Measurements from ENCODE around the gene SORCS2.

SORCS2 gene

DNA sequence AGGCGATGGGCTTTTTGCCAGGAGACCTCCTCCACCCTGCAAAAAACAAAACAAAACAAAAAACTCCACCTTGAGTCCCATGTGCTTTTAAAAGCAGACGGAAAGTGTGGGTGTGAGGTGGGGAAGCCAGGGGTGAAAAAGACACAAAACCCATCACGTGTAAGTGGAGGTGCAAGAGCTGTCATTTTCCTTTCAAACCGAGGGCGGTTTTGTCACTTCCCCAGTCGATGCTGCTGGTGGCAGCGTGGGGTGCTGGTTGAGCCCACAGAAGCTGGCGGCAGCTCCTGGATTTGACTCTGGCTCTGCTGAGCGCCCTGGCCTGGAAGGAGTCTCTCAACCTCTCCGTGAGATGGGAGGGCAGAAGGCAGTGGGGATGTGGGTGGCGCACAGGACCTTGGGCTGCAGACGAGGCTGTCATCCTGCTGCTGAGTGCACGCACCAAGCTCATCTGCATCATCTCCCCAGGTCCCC, 132.3 kb downstream of the SORCS2 start:
- no peaks in the 10 kb centered on the region for H3K27me3 Mint-ChIP-seq (ENCODE audit: low read depth)
- H3K4me1 Mint-ChIP-seq (ENCODE audit: low read depth) = no peaks in the 10 kb centered on the region
- no peak overlapping the region for H3K27ac Mint-ChIP-seq
- H3K4me3 Mint-ChIP-seq = no peak overlapping the region
- H3K9me3 Mint-ChIP-seq = peaks cover 4% of the 10 kb centered on the region
- no peaks in the 10 kb centered on the region for H3K36me3 Mint-ChIP-seq (ENCODE audit: low read depth)

DNA sequence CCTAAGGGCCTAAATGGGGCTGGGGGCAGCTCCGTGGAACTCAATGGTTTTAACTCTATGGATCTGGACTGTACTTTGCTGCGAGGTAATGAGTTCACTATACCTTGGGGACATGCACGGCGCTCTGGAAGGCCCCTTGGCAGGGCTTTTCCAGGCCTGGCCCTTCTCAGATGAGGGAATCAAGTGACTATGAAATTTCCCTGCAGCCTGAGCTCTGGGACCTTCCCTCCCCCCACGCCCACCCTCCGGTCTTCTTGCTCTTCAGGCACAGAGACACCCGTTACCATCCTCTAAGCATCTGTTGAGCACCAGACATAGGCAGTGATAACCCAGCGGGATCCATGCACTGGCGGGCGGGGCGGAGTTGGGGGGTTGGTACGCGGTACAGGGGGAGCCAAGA, 133.2 kb downstream of the SORCS2 start:
- Mint-ChIP-seq H3K27me3 (ENCODE audit: low read depth) (no peaks in the 10 kb centered on the region), H3K4me3 (no peak overlapping the region), H3K36me3 (ENCODE audit: low read depth) (no peaks in the 10 kb centered on the region), H3K4me1 (ENCODE audit: low read depth) (no peaks in the 10 kb centered on the region), H3K27ac (no peak overlapping the region), H3K9me3 (peaks cover 4% of the 10 kb centered on the region)

DNA sequence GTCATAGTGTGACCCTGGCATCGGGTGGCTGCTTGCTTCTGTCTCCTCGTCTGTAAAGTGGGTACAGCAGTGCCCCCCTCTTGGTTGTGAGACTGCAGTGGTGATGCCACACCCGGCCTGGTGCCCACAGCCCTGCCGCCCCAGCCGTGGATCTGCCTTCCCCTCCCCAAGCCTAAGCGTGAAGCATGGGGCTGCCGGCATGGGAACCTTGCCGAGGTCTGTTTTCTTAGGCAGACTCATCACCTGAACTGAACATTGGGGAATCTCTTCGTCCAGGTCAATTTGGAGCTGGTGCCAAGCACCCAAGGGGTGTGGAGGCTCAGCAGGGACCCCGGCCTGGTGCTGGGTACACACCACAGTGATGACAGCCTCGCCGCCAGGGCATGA, 134.0 kb downstream of the SORCS2 start:
- Mint-ChIP-seq H3K27me3 (ENCODE audit: low read depth) (no peaks in the 10 kb centered on the region), H3K36me3 (ENCODE audit: low read depth) (no peaks in the 10 kb centered on the region), H3K27ac (no peak overlapping the region), H3K4me1 (ENCODE audit: low read depth) (no peaks in the 10 kb centered on the region), H3K9me3 (no peaks in the 10 kb centered on the region), H3K4me3 (no peak overlapping the region)

DNA sequence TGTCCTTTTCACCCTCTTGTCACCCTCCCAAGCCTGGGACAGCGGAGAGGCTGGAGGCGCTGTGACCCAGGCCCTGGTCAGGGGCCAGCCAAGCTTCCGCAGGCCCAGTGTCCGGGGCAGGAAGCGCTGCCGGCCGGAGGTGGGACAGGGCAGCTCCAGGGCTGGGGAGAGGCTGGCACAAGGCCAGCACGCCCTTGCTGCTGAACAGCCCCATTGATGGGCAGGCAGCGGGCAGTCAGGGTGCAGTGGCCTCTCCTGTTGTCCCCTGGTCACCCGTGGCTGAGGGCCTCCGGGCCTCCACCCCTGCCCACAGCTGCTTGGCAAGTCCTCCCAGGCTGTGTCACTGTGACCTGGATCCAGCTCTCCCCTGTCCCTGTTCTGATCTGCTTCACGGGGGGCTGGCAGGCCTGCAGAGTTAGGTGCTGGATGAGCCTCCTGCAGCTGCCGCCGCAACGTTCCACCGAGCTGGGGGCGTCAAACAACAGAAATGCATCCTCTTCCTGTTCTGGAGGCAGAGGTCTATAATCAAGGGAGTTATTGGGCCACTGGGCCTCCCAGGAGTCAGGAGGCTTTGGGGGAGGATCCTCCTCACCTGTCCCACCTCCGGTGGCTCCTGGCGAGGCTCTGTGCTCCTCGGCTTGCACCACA, 134.5 kb downstream of the SORCS2 start:
- no peak overlapping the region for H3K27ac Mint-ChIP-seq
- no peaks in the 10 kb centered on the region for H3K9me3 Mint-ChIP-seq
- no peaks in the 10 kb centered on the region for H3K36me3 Mint-ChIP-seq (ENCODE audit: low read depth)

DNA sequence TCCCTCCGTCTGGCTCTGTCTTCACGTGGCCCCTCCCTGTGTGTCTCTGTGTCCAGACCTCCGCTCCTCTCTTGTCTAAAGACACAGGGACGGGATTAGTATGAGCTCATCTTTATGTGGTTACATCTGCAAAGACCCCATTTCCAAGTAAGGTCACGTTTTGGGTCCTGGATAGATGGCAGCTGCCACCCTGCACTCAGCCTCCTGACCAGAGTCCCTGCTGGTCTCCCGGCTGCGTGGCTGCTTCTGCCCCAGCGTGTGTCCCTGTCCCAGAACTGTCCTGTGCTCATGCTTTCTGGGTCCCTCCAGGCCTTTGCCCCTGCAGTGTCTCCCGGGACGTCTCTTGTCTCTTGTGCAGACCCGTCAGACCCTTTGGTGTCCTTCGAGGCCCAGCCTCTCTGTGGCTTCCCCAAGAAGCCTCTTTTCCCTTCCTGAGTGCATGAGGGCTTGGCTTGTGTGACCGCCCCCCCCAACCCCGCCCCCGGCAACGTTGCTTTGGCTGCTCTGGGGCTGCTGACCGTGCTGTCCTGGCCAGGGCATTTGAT, 135.1 kb downstream of the SORCS2 start:
- H3K9me3 Mint-ChIP-seq = no peaks in the 10 kb centered on the region
- H3K27me3 Mint-ChIP-seq (ENCODE audit: low read depth) = no peaks in the 10 kb centered on the region
- H3K4me3 Mint-ChIP-seq = no peak overlapping the region
- no peaks in the 10 kb centered on the region for H3K36me3 Mint-ChIP-seq (ENCODE audit: low read depth)
- no peaks in the 10 kb centered on the region for H3K4me1 Mint-ChIP-seq (ENCODE audit: low read depth)
- H3K27ac Mint-ChIP-seq = no peak overlapping the region

More for the DNA sequence above, 134.5 kb downstream of the SORCS2 start:
- Mint-ChIP-seq H3K4me3 (no peak overlapping the region), H3K27me3 (ENCODE audit: low read depth) (no peaks in the 10 kb centered on the region), H3K4me1 (ENCODE audit: low read depth) (no peaks in the 10 kb centered on the region)

DNA sequence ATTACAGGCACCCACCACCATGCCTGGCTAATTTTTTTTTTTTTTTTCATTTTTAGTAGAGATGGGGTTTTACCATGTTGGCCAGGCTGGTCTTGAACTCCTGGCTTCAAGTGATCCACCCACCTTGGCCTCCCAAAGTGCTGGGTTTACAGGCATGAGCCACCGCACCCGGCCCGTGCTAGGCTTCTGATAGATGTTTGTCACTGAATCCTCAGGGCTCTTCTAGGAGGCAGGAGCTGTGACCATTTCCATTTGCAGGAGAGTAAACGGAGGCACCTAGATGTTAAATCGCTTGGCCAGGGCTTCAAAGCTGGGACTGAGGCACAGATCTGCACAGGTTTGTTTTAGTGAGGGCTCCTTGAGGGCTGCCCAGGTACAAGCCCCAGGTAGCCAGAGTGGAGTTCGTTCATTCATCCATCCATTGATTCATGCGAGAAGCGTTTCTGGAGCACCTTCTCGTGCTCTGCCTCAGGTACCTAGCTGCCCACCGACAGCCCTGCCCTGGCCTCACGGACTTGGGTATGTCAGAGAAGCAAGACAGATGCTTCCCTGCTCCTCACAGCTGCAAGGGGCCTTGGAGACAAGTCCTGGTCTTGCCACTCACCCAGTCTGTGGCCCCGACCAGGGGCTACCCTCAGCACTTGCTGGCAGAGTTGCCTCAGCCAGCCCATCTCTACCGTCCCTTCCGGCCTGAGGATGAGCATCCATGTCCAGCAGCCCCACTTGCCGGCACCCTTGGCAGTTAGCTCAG, 136.0 kb downstream of the SORCS2 start:
- no peaks in the 10 kb centered on the region for H3K9me3 Mint-ChIP-seq
- no peak overlapping the region for H3K27ac Mint-ChIP-seq
- no peaks in the 10 kb centered on the region for H3K4me1 Mint-ChIP-seq (ENCODE audit: low read depth)
- H3K36me3 Mint-ChIP-seq (ENCODE audit: low read depth) = no peaks in the 10 kb centered on the region
- H3K4me3 Mint-ChIP-seq = no peak overlapping the region
- H3K27me3 Mint-ChIP-seq (ENCODE audit: low read depth) = no peaks in the 10 kb centered on the region

DNA sequence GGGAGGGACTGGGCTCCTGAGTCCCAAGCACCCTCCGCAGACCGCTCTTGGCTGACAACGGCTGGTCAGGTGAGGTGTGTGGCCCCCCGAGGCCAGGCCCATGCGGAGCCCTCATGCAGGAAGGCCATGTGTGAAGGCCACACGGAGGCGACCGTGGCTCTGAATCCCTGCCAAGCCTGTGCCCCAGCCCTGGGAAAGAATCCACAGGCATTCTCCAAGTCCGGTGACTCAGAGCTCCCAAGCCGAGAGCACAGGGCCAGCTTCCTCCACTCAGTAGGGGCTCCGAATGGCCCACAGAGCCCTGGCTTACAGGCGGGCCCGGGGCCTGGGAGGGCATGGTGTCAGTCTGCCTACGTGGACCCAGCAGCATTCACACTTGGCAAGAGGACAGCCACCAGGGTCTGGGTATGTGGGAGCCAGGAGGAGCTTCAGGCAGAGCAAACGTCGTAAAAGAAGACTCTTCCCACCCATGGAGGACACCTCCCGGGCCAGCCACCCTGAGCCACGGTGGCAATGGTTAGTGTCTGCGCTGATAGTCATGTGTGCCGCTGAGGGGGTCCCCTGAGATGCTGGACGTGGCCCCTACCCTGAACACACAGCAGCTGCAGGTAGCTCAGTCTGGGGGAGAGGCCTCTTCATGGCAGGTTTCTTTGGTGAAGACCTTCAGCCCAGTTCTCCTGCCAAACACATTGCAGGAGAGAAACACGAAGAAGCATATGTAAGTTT, 136.7 kb downstream of the SORCS2 start:
- no peak overlapping the region for H3K27ac Mint-ChIP-seq
- H3K9me3 Mint-ChIP-seq = no peaks in the 10 kb centered on the region
- no peaks in the 10 kb centered on the region for H3K27me3 Mint-ChIP-seq (ENCODE audit: low read depth)
- H3K36me3 Mint-ChIP-seq (ENCODE audit: low read depth) = no peaks in the 10 kb centered on the region
- no peak overlapping the region for H3K4me3 Mint-ChIP-seq
- H3K4me1 Mint-ChIP-seq (ENCODE audit: low read depth) = no peaks in the 10 kb centered on the region

DNA sequence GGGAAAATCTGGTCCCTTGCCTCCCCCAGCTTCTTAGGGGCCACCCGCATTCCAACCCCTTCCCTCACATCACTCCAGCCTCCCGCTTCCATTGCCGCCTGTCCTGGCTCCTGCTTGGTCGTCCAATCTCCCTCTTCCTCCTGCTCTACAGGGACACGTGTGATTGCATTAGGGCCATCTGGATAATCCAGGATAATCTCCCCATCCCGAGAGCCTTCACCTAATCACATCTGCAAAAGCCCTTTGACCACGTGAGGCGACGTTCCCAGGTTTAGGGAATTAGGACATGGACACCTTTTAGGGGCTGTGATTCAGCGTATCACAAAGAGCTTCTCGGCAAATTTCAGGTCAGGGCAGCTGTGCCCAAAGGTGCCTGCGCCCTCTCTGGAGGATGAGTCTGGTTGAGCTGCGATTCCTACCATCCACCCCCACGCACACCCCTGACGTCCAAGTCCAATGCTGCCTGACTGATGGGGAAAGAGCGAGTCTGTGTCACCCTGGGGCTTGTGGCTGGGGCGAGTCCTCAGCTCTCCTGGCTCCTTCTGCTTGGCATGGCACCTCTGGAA, 137.8 kb downstream of the SORCS2 start:
- no peaks in the 10 kb centered on the region for H3K36me3 Mint-ChIP-seq (ENCODE audit: low read depth)
- H3K4me1 Mint-ChIP-seq (ENCODE audit: low read depth) = no peaks in the 10 kb centered on the region
- no peaks in the 10 kb centered on the region for H3K27me3 Mint-ChIP-seq (ENCODE audit: low read depth)
- no peak overlapping the region for H3K4me3 Mint-ChIP-seq
- no peak overlapping the region for H3K27ac Mint-ChIP-seq
- no peaks in the 10 kb centered on the region for H3K9me3 Mint-ChIP-seq

DNA sequence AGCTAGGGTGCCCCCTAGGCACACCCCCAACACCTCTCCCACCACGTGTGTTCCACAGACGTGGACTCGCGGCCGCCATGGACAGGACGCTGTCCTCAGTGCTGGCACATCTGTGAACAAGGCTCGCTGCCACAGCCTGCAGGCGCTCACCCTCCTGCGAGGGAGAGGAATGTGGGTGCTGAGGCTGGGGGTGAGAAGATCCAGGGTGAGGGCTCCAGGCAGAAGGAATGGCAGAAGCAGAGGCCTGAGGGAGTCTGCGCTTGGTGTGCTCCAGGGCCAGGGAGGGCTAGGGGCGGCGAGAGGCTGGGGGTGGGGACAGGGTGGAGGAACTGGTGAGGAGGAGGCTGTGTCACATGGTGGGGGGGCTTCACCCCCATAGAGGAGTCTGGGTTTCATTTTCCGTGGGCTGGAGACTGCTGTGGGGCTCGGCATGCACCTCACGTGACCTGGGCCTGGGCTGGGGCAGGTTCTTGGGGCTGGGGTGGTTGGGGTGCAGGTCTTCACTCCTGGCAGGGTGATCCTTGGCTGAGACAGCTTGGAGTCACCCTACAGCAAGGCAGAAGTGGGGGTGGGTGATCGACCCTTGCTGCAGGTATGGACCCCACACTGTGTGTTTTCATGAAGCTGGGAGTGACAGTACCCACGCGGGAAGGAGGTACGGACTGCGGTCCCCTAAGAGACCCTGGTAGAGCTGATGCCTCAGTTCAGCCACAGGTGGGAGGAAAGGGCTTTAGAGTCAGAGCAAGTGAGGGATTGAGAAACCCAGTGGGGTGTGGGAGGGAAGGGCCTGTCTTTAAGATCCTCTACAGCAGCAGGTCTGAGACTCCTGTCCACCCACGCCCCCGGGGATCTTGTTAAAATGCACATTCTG, 138.7 kb downstream of the SORCS2 start:
- H3K36me3 Mint-ChIP-seq (ENCODE audit: low read depth) = no peaks in the 10 kb centered on the region
- no peaks in the 10 kb centered on the region for H3K4me1 Mint-ChIP-seq (ENCODE audit: low read depth)
- no peak overlapping the region for H3K27ac Mint-ChIP-seq
- no peaks in the 10 kb centered on the region for H3K27me3 Mint-ChIP-seq (ENCODE audit: low read depth)
- H3K9me3 Mint-ChIP-seq = no peaks in the 10 kb centered on the region
- no peak overlapping the region for H3K4me3 Mint-ChIP-seq

DNA sequence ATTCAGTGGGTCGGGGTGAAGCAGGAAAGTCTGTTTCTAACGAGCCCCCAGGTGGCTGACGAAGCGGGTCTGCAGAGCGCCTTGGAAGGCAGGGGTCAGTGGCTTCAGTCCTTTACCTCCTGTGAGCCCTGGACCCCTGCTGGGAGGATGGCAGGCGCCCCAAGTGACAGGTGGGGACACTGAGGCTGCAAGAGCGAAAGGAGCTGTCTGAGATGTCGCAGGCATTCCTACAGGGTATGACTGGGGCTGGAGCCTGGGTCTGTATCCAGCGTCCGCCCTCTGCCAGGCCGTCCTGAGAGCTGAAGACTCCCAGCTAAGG, 139.3 kb downstream of the SORCS2 start:
- Mint-ChIP-seq H3K9me3 (no peaks in the 10 kb centered on the region), H3K4me1 (ENCODE audit: low read depth) (no peaks in the 10 kb centered on the region), H3K36me3 (ENCODE audit: low read depth) (no peaks in the 10 kb centered on the region), H3K27me3 (ENCODE audit: low read depth) (no peaks in the 10 kb centered on the region), H3K27ac (no peak overlapping the region), H3K4me3 (no peak overlapping the region)

DNA sequence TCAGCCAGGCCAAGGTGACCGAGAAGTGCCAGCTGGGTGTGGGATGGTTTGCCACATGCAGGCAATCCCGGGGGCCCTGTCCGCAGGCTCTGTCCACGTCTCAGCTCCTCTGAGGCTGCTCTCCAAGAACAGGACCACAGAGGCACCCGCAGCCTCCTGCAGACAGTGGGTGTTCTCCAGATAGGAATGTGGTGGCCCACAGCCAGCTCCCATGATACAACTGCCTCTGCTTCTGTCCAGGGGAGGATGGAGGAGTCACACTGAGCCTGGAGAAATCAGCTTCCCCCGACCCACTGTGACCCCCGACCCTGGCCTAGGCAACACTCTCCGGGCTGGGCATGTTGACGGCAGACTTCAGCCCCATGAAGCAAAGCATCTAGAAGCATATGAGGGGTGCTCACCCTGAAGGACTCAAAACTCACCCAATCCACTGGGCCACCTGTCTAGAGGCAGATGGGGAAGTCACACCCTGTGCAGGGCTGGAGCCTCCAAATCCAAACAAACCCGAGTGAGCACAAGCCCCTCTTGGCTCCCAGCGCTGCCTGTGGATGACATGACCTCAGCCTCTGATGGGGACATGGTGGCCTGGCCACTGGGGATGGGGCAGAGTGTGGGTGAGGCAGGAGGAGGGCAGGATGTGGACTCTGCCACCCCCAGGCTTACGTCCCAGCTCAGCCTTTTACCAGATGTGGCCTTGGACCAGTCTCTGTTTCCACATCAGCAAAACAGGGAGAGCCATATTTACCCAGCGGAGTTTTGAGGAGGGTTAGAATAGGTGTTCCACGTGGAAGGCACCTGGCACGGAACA, 140.1 kb downstream of the SORCS2 start:
- Mint-ChIP-seq H3K9me3 (no peaks in the 10 kb centered on the region), H3K4me1 (ENCODE audit: low read depth) (no peaks in the 10 kb centered on the region), H3K27ac (no peak overlapping the region), H3K36me3 (ENCODE audit: low read depth) (no peaks in the 10 kb centered on the region), H3K4me3 (no peak overlapping the region), H3K27me3 (ENCODE audit: low read depth) (no peaks in the 10 kb centered on the region)

DNA sequence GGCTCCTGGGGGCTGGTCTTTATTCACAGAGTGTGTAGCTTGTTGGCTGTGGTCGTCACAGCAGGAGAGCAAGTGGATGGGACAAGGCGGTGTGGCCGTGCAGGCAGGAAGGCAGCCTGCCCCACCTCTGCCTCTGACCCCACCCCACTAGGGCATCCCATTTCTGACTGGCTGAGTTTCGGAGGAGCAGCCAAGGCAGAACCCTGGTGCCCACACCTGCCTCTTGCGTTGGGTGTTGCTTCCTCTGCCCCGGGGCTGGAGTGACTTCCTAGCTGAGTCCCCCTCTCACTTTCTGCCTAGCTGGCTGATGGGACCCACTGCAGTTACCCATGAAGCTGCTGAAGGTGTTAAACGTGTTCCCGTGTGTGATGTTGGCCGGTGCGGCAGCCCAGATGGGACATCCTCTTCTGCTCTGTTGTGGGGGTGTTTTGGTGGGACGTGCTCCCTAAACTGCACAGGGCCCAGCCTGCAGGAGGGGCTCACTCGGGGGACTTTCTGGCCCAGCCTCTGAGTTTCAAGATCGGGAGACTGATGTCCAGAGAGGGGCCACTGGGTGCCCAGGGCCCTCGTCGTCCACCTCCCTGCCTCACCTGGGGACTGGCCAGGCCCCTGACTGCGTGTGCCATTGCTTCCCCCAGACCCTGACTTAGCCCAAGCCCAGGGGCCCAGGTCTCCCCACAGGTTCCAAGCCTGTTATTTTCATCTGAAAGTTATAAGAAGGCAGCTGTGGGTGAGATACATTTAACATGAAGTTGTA, 140.9 kb downstream of the SORCS2 start:
- H3K9me3 Mint-ChIP-seq = no peaks in the 10 kb centered on the region
- H3K4me3 Mint-ChIP-seq = no peak overlapping the region
- H3K27ac Mint-ChIP-seq = no peak overlapping the region
- H3K4me1 Mint-ChIP-seq (ENCODE audit: low read depth) = no peaks in the 10 kb centered on the region
- H3K27me3 Mint-ChIP-seq (ENCODE audit: low read depth) = no peaks in the 10 kb centered on the region
- no peaks in the 10 kb centered on the region for H3K36me3 Mint-ChIP-seq (ENCODE audit: low read depth)
